NT2/D1 (cell line): ENCODE measurements around the gene VWA8.

Experiments used
- YY1 ChIP-seq: IDR thresholded peaks from 2 replicates; pipeline ENCODE4 v1.6.1; 2011; ENCODE audit not compliant: insufficient read length, insufficient read depth
- ZNF274 ChIP-seq: IDR thresholded peaks from 2 replicates; pipeline ENCODE4 v1.6.1; 2011; ENCODE audit warnings: mild to moderate bottlenecking, low read depth, low read length

DNA sequence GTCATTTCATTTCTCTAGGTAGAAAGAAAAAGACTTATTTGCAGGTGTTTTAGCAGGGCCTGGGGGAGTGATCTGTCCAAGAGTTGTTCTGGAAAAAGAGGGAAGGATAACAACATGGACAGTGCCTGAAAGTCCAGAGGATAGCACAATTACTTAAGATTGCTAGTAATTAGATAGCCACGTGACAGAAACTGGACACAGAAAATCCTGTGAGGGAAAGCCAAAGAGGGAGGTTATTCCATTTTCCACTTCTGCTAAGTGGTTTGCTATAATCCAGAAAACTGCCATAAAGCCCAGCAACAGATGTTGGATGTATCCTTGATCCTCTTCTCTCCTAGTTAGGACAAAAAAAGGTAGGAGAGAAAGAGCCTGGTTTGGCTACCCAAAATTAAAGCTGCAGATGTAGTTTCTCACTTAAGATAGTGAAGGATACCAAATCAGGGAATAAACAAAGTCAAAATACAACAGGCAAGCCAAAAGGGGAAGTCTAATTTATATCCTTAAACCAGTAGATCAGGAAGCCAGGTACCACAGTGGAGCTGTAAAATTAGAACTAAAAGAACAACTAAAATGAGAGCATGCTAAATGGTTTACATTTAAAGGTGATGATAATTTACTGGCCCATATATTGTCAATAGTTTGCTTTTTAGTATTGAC, 140.2 kb downstream of the VWA8 start:
- no peak for TF ChIP-seq YY1
- TF ChIP-seq ZNF274: no peak
